Measurements from ENCODE around the gene ANKAR.
"Not testable (repeated sequence)": the region's sequence is repeated elsewhere in the genome, so short reads cannot be mapped to it uniquely, and the experiment has no call there.

The ANKAR gene

GRCh38 chr2:189648846-189649509, 25.5 kb upstream of the ANKAR start:
- TF ChIP-seq CTCF (conservative IDR thresholded peaks at IDR 0.05) (no peak), ZFX (IDR thresholded peaks at IDR 0.05) (no peak)

GRCh38 chr2:189651284-189651683, 23.2 kb upstream of the ANKAR start:
- H3K27ac ChIP-seq = no peak overlapping the region

More at GRCh38 chr2:189648846-189649509, 25.5 kb upstream of the ANKAR start:
- H3K27ac ChIP-seq = no peak overlapping the region

GRCh38 chr2:189653464-189653863, 21.0 kb upstream of the ANKAR start:
- not testable (repeated sequence) for H3K27ac ChIP-seq

More at GRCh38 chr2:189651284-189651683, 23.2 kb upstream of the ANKAR start:
- TF ChIP-seq ZFX (IDR thresholded peaks at IDR 0.05) (no peak), CTCF (conservative IDR thresholded peaks at IDR 0.05) (no peak)

DNA sequence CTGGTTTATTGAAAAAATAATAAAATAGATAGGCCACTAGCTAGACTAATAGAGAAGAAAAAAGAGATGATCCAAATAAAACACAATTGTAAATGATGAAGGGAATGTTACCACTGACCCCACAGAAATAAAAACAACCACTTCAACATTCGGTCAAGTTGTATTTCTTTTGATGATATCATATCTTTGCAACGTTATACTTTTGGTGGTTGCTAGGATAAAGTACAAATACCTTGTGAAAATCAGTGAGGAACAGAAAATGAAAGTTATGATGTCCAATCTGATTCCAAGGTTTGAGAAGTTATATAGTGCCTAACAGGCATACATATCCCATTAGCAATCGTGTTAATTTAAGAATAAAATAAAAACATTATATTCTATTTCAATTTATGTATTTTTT, 19.8 kb upstream of the ANKAR start:
- H3K27ac ChIP-seq = no peak overlapping the region
- TF ChIP-seq ZFX (IDR thresholded peaks at IDR 0.05) (no peak), CTCF (conservative IDR thresholded peaks at IDR 0.05) (no peak)

- no peak overlapping the region for H3K27ac ChIP-seq
- TF ChIP-seq ZFX (IDR thresholded peaks at IDR 0.05) (no peak), CTCF (conservative IDR thresholded peaks at IDR 0.05) (no peak)
Measured at GRCh38 chr2:189657867-189658266, 16.6 kb upstream of the ANKAR start.

- H3K27ac ChIP-seq = no peak overlapping the region
- TF ChIP-seq CTCF (conservative IDR thresholded peaks at IDR 0.05) (no peak), ZFX (IDR thresholded peaks at IDR 0.05) (no peak)
Measured at GRCh38 chr2:189658306-189659212, 15.9 kb upstream of the ANKAR start.

- TF ChIP-seq ZFX (IDR thresholded peaks at IDR 0.05) = no peak
- no peak for TF ChIP-seq CTCF (conservative IDR thresholded peaks at IDR 0.05)
- no peak overlapping the region for H3K27ac ChIP-seq
Measured at GRCh38 chr2:189659734-189660133, 14.7 kb upstream of the ANKAR start.
